Gastroesophageal sphincter (tissue), 4 donors: ENCODE measurements around the gene IKZF3. TPM values are rescaled to one million over a fixed set of nuclear protein-coding genes. Genes with fewer than 3 reads are reported as not detected.

Experiments
- ATAC-seq: fragments of 150-250 bp; one replicate; pipeline ENCODE4 v1.9.1; 2016; ENCODE audit warnings: mild to moderate bottlenecking, moderate library complexity
- H3K27ac ChIP-seq, 4 donors: fragments of 200-600 bp; sonication (generic) in 3 of 4; 1 replicate in 3 of 4; 2 replicates in 1 of 4; pipeline ENCODE4 v1.5.1; 2016 to 2019
- H3K27me3 ChIP-seq: fragments of 200-600 bp; sonication (generic); one replicate; pipeline ENCODE4 v1.5.1; 2019
- H3K36me3 ChIP-seq, 2 donors: fragments of 200-600 bp; sonication (generic); one replicate each; pipeline ENCODE4 v1.5.1; 2019; ENCODE audit warnings: control low read depth in 1 of 2
- H3K4me1 ChIP-seq, 3 donors: fragments of 200-600 bp; sonication (generic); 1 replicate in 2 of 3; 2 replicates in 1 of 3; pipeline ENCODE4 v1.5.1; 2016 to 2019; ENCODE audit warnings: control low read depth in 2 of 3
- H3K4me3 ChIP-seq, 2 donors: fragments of 200-600 bp; sonication (generic); one replicate each; pipeline ENCODE4 v1.5.1; 2019; ENCODE audit warnings: mild to moderate bottlenecking in 1 of 2, moderate library complexity in 1 of 2
- H3K9me3 ChIP-seq, 3 donors: fragments of 200-600 bp; sonication (generic); one replicate each; pipeline ENCODE4 v1.5.1; 2017 to 2019; ENCODE audit warnings: control low read depth in 2 of 3
- CTCF ChIP-seq, 4 experiments: fragments of 200-600 bp in 2 of 4; fragments of 450-650 bp in 2 of 4; sonication (generic) in 1 of 4; IDR thresholded peaks; one replicate each; pipeline ENCODE4 v1.5.1; 2017 to 2019; ENCODE audit warnings: antibody characterized with exemption in 4 of 4, mild to moderate bottlenecking in 2 of 4, moderate library complexity in 2 of 4
- EP300 ChIP-seq: sonication (generic); formaldehyde crosslinking; IDR thresholded peaks from one replicate; pipeline ENCODE4 v1.6.1; 2017; ENCODE audit warnings: antibody characterized with exemption, mild to moderate bottlenecking
- POLR2A ChIP-seq, 2 donors: fragments of 450-650 bp; IDR thresholded peaks; one replicate each; pipeline ENCODE4 v1.6.1; 2017; ENCODE audit warnings: antibody characterized with exemption in 2 of 2, mild to moderate bottlenecking in 2 of 2, moderate library complexity in 1 of 2
- POLR2AphosphoS5 ChIP-seq: sonication (generic); formaldehyde crosslinking; IDR thresholded peaks from one replicate; pipeline ENCODE4 v1.6.1; 2017; ENCODE audit warnings: antibody characterized with exemption
- WGBS, 2 donors: methylation state at CpG; one replicate each; pipeline ENCODE4 v1.1.5; 2018; ENCODE audit warnings: low coverage in 1 of 2; 5-methylcytosine and 5-hydroxymethylcytosine counted together
- total RNA-seq, 4 donors: library from RNA; depleted of rRNA; stranded (reverse); fragments of >200 nt; gene quantifications; one replicate each; pipeline ENCODE4 v1.1.0, GENCODE V29; 2016

Gene IKZF3
- total RNA-seq, 4 donors from 2014 or later: 0.62 to 1.5 (median 0.95) TPM

- Histone ChIP-seq H3K4me1 (peaks cover 0 to 38% (median 23%) of the 10 kb centered on the region in 3 donors), H3K36me3 (no peaks in the 10 kb centered on the region), H3K27me3 (peaks cover 55% of the 10 kb centered on the region), H3K9me3 (no peaks in the 10 kb centered on the region), H3K27ac (no peak overlapping the region), H3K4me3 (no peak overlapping the region)
- 42 to 79% methylated on average over 2 of the region's 2 CpGs for WGBS, 2 donors
- no peak for ATAC-seq
- TF ChIP-seq EP300: no peak
- no peak for TF ChIP-seq CTCF (IDR thresholded peaks at IDR 0.05)
- no peak for TF ChIP-seq POLR2A (IDR thresholded peaks at IDR 0.05)
- no peak for TF ChIP-seq POLR2AphosphoS5
Measured at GRCh38 chr17:39735882-39736281, 128.2 kb downstream of the IKZF3 start.

GRCh38 chr17:39732586-39732985 is 131.5 kb downstream of the IKZF3 start:
- ATAC-seq: no peak
- no peak for TF ChIP-seq POLR2A (IDR thresholded peaks at IDR 0.05)
- H3K27me3 ChIP-seq: peaks cover 22% of the 10 kb centered on the region
- 87 to 100% methylated on average over 3 of the region's 3 CpGs for WGBS, 2 donors
- H3K4me1 ChIP-seq: peaks cover 0 to 28% (median 5%) of the 10 kb centered on the region in 3 donors
- peaks cover 0 to 18% of the 10 kb centered on the region in 2 donors for H3K36me3 ChIP-seq
- H3K27ac ChIP-seq: no peak overlapping the region
- H3K9me3 ChIP-seq: no peaks in the 10 kb centered on the region
- H3K4me3 ChIP-seq: no peak overlapping the region

DNA sequence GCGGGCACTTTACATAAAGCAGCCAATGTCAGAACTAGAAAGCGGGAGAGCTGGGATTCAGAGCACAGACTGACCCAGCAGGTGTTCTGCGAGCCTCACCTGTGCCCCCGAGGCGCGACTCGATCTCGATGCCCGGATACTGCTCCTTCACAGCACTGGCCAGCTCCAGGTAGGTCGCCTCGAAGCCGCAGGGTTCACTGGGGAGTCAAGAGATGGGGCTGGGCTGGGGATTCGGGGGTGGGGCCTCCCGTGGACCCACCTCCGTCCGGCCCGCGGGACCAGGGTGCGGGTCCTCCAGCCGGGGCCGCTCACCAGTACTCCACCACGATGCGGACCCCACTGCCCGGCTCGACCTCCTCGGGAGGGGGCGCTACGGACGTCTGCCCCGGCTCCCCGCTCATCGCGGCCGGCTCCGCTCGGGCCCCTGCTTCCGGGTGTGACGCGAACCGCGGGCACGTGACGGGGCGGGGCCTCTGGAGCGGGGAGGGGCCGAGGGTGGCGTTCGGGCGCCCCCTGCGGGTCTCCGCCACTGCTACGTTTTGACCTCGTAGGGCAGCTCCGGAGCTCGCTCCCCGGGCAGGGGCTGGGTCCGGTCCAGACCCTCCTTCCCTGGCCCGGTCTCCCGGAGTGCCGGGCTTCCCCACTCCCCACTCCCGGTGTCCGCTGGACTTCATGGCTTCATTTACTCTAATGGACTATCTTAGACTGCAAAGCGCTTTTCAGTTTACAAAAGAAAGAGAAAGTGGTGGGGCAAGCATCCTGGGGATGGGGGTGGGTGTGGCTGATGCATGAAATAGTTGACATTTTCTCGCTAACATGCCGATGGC is 133.8 kb downstream of the IKZF3 start, which contains the start of gene MIEN1:
TSS of gene MIEN1 (minus strand) at position 438 of the 827 bp plus-strand sequence. CDS start at position 401, 37 bp downstream.
- ATAC-seq: peak; percentile 97
- TF ChIP-seq POLR2AphosphoS5: peak; percentile 92
- peak in 3 of 4 experiments; percentile 89 to 95 (median 93) for TF ChIP-seq CTCF (IDR thresholded peaks at IDR 0.05)
- no peak for TF ChIP-seq EP300
- peak; percentile 82 to 90 for TF ChIP-seq POLR2A (IDR thresholded peaks at IDR 0.05)
- Histone ChIP-seq H3K4me1 (peaks cover 0 to 24% (median 5%) of the 10 kb centered on the region in 3 donors), H3K27me3 (no peaks in the 10 kb centered on the region), H3K27ac (peak within 1 kb of the TSS; percentile 80 to 94 (median 90)), H3K36me3 (peaks cover 0 to 40% of the 10 kb centered on the region in 2 donors), H3K9me3 (no peaks in the 10 kb centered on the region), H3K4me3 (peak within 1 kb of the TSS; percentile 79 to 82)
- WGBS, 2 donors: 0 to 4% methylated on average over 4 to 5 of the region's 65 CpGs

DNA sequence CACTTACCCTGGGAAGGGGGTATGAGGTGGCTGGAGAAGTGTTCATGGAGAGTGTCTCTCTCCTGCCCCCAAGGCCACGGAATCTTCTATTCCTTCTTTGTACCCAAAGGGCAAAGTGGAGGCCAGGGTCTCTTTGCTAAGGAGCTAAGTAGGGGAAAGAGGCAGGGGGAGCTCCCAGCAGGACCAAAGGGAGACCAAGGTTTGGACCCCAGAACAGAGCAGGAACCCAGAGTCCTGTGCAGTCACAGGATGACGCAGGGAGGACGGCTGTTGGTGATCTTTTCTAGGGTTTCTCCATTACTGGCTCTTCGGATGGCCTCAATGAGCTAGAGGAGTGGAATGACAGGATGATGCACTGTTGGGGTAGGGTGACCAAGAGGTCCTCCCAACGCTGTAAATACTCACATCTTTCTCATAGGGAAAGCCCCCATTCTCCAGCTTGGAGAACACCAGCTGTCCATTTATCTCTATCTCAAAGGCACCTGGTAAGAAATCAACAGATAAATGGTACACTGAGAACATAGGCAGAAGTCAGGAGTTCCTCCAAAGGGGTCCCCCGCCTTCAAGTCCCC is 134.7 kb downstream of the IKZF3 start:
- H3K27ac ChIP-seq: peak overlapping the region in 3 of 4 donors; percentile 88 to 94 (median 91)
- no peaks in the 10 kb centered on the region for H3K9me3 ChIP-seq
- 57 to 73% methylated on average over 2 to 3 of the region's 6 CpGs for WGBS, 2 donors
- H3K27me3 ChIP-seq: no peaks in the 10 kb centered on the region
- peaks cover 0 to 24% (median 5%) of the 10 kb centered on the region in 3 donors for H3K4me1 ChIP-seq
- peaks cover 0 to 50% of the 10 kb centered on the region in 2 donors for H3K36me3 ChIP-seq
- TF ChIP-seq POLR2A (IDR thresholded peaks at IDR 0.05) (no peak), EP300 (no peak), CTCF (IDR thresholded peaks at IDR 0.05) (no peak), POLR2AphosphoS5 (no peak)
- H3K4me3 ChIP-seq: peak overlapping the region; percentile 79 to 82
- no peak for ATAC-seq

GRCh38 chr17:39727556-39727955 is 136.6 kb downstream of the IKZF3 start:
- WGBS, 2 donors: 20% methylated on average over 2 of the region's 10 CpGs; no CpG with 5 or more reads in 1 of the 2 donors
- H3K27ac ChIP-seq: no peak overlapping the region
- peaks cover 0 to 24% (median 5%) of the 10 kb centered on the region in 3 donors for H3K4me1 ChIP-seq
- no peaks in the 10 kb centered on the region for H3K9me3 ChIP-seq
- no peak overlapping the region for H3K4me3 ChIP-seq
- no peaks in the 10 kb centered on the region for H3K27me3 ChIP-seq
- TF ChIP-seq POLR2AphosphoS5 (no peak), EP300 (no peak), POLR2A (IDR thresholded peaks at IDR 0.05) (no peak), CTCF (IDR thresholded peaks at IDR 0.05) (no peak)
- no peak for ATAC-seq
- peaks cover 0 to 63% of the 10 kb centered on the region in 2 donors for H3K36me3 ChIP-seq
